ENCODE data around the gene NPAS1.
A peak's percentile ranks its signal among the peaks of the same experiment; 100 is the strongest.

The NPAS1 gene

GRCh38 chr19:47020132-47020805 lies 632 bp downstream of the NPAS1 start:
- peak overlapping the region; percentile 45 for H3K4me3 ChIP-seq (replicated peaks; ENCODE audit: low read depth, low read length)
- no peak for TF ChIP-seq CTCF (IDR thresholded peaks at IDR 0.05; ENCODE audit: low read depth, low read length, missing control alignments)
- DNase-seq (ENCODE audit: extremely low read depth, low read depth) = no peak

GRCh38 chr19:47020992-47021496 lies 1.4 kb downstream of the NPAS1 start:
- H3K4me3 ChIP-seq (replicated peaks; ENCODE audit: low read depth, low read length) = peak overlapping the region; percentile 45
- TF ChIP-seq CTCF (IDR thresholded peaks at IDR 0.05; ENCODE audit: low read depth, low read length, missing control alignments) = no peak
- no peak for DNase-seq (ENCODE audit: extremely low read depth, low read depth)

- no peak for DNase-seq (ENCODE audit: extremely low read depth, low read depth)
- peak overlapping the region; percentile 45 for H3K4me3 ChIP-seq (replicated peaks; ENCODE audit: low read depth, low read length)
- no peak for TF ChIP-seq CTCF (IDR thresholded peaks at IDR 0.05; ENCODE audit: low read depth, low read length, missing control alignments)
These were observed 2.0 kb downstream of the NPAS1 start for GRCh38 chr19:47021536-47022139.

- DNase-seq (ENCODE audit: extremely low read depth, low read depth) = no peak
- TF ChIP-seq CTCF (IDR thresholded peaks at IDR 0.05; ENCODE audit: low read depth, low read length, missing control alignments) = no peak
These were observed 2.5 kb downstream of the NPAS1 start for GRCh38 chr19:47022140-47022536.

GRCh38 chr19:47022541-47023447 lies 3.2 kb downstream of the NPAS1 start:
- no peak for DNase-seq (ENCODE audit: extremely low read depth, low read depth)
- no peak overlapping the region for H3K4me3 ChIP-seq (replicated peaks; ENCODE audit: low read depth, low read length)
- no peak for TF ChIP-seq CTCF (IDR thresholded peaks at IDR 0.05; ENCODE audit: low read depth, low read length, missing control alignments)

More at GRCh38 chr19:47022140-47022536, 2.5 kb downstream of the NPAS1 start:
- H3K4me3 ChIP-seq (replicated peaks; ENCODE audit: low read depth, low read length) = no peak overlapping the region

- TF ChIP-seq CTCF (IDR thresholded peaks at IDR 0.05; ENCODE audit: low read depth, low read length, missing control alignments) = no peak
- H3K4me3 ChIP-seq (replicated peaks; ENCODE audit: low read depth, low read length) = no peak overlapping the region
- DNase-seq (ENCODE audit: extremely low read depth, low read depth) = no peak
These were observed 3.8 kb downstream of the NPAS1 start for GRCh38 chr19:47023448-47023794.

Measured in HFF-Myc (cell line).